ENCODE data around the gene BAIAP2L2. TPM values are rescaled to one million over a fixed set of nuclear protein-coding genes. Genes with fewer than 3 reads are reported as not detected.

The BAIAP2L2 gene
- total RNA-seq, 1 experiment from 2014 or later, result 2.3 TPM

GRCh38 chr22:38098410-38099249, 11.9 kb downstream of the BAIAP2L2 start:
- no peak overlapping the region for H3K4me2 ChIP-seq (ENCODE audit: insufficient read depth, insufficient read length, low read length)
- no peaks in the 10 kb centered on the region; a peak in 1 of 5 replicates for H3K9me3 Mint-ChIP-seq

More at GRCh38 chr22:38098410-38099249, 11.9 kb downstream of the BAIAP2L2 start:
- no peaks in the 10 kb centered on the region for H3K79me1 ChIP-seq (ENCODE audit: insufficient read depth, low read depth, low read length, poor library complexity, severe bottlenecking)
- H3K27ac Mint-ChIP-seq, result peak overlapping the region in 1 of 3 experiments; percentile 55; a peak in 1 of 7 replicates
- H4K91ac ChIP-seq (ENCODE audit: insufficient read length, low read depth, low read length), result no peak overlapping the region
- no peak overlapping the region for H2BK5ac ChIP-seq (ENCODE audit: insufficient read length, low read length)
- no peak overlapping the region for H3K9ac ChIP-seq (ENCODE audit: extremely low read depth, insufficient read length, low read length)
- no peaks in the 10 kb centered on the region for H3K9me3 ChIP-seq (ENCODE audit: control insufficient read depth, low read depth, low read length)
- no peak for TF ChIP-seq CTCF (conservative IDR thresholded peaks at IDR 0.05)
- H2AK5ac ChIP-seq (ENCODE audit: insufficient read length, low read length), result no peak overlapping the region
- H3K79me2 ChIP-seq (ENCODE audit: insufficient read depth, low read length), result no peaks in the 10 kb centered on the region
- no peak overlapping the region for H3K23ac ChIP-seq (ENCODE audit: insufficient read length, low read depth, low read length)
- H3K23me2 ChIP-seq (ENCODE audit: insufficient read length, low read depth, low read length, poor library complexity, severe bottlenecking), result peaks cover 4% of the 10 kb centered on the region
- no peaks in the 10 kb centered on the region for H4K20me1 ChIP-seq (ENCODE audit: control insufficient read depth, insufficient read depth, insufficient read length)
- H3K56ac ChIP-seq (ENCODE audit: insufficient read length, low read depth, low read length), result no peak overlapping the region
- H3K18ac ChIP-seq (ENCODE audit: insufficient read length, low read depth, low read length), result no peak overlapping the region
- H3K4me1 Mint-ChIP-seq, result peaks cover 11 to 23% of the 10 kb centered on the region in 2 experiments
- H2BK120ac ChIP-seq (ENCODE audit: low read depth, low read length, poor library complexity, severe bottlenecking), result no peak overlapping the region
- peak overlapping the region; percentile 43 to 79; a peak in 2 of 5 replicates for H3K4me3 Mint-ChIP-seq
- H2AFZ ChIP-seq (ENCODE audit: low read length), result no peak overlapping the region
- no peak overlapping the region for H2BK15ac ChIP-seq (ENCODE audit: low read depth, low read length)
- no peak overlapping the region for H3K4ac ChIP-seq (ENCODE audit: low read depth, low read length)
- H3T11ph ChIP-seq (ENCODE audit: low read length), result no peak overlapping the region
- no CpG with 5 or more reads among the region's 9 CpGs for WGBS (ENCODE audit: extremely low coverage, insufficient read length, low lambda C conversion rate)
- no peak overlapping the region for H4K8ac ChIP-seq (replicated peaks; ENCODE audit: insufficient read length, low read depth, low read length)
- H3K36me3 Mint-ChIP-seq (ENCODE audit: insufficient read depth in 1 of 3, low read depth in 3 of 3), result peaks cover 0 to 10% (median 1%) of the 10 kb centered on the region in 3 experiments; a peak in 4 of 7 replicates
- no peaks in the 10 kb centered on the region for H3K27me3 ChIP-seq (ENCODE audit: insufficient read depth, low read length)
- H2BK12ac ChIP-seq (ENCODE audit: insufficient read length, low read depth, low read length), result no peak overlapping the region
- H3K14ac ChIP-seq (ENCODE audit: insufficient read depth, low read length), result no peak overlapping the region
- H3K27me3 Mint-ChIP-seq (ENCODE audit: low read depth), result peaks cover 1% of the 10 kb centered on the region
- H3K4me1 ChIP-seq (ENCODE audit: insufficient read depth, low read length), result no peaks in the 10 kb centered on the region
- H3K27ac ChIP-seq (ENCODE audit: insufficient read length, low read depth, low read length), result no peak overlapping the region
- no peak overlapping the region for H4K5ac ChIP-seq (ENCODE audit: insufficient read length, low read depth, low read length)
- DNase-seq, result peak; percentile 28
- H2BK20ac ChIP-seq (ENCODE audit: low read depth, low read length, poor library complexity, severe bottlenecking), result no peak overlapping the region

Measured in H9 (cell line).